K562 treated with DMSO at 1 percent for 24 hours (cell line): ENCODE results near the gene TMPO. TPM values are rescaled to one million over a fixed set of nuclear protein-coding genes. Genes with fewer than 3 reads are reported as not detected.

Experiments
- total RNA-seq: library from RNA; unstranded; fragments of 300-600 nt; gene quantifications from 2 replicates; pipeline ENCODE4 v1.2.3, GENCODE V29; 2022; ENCODE audit warnings: low read depth; ENCODE audit not compliant: insufficient read depth

Gene TMPO, protein sequence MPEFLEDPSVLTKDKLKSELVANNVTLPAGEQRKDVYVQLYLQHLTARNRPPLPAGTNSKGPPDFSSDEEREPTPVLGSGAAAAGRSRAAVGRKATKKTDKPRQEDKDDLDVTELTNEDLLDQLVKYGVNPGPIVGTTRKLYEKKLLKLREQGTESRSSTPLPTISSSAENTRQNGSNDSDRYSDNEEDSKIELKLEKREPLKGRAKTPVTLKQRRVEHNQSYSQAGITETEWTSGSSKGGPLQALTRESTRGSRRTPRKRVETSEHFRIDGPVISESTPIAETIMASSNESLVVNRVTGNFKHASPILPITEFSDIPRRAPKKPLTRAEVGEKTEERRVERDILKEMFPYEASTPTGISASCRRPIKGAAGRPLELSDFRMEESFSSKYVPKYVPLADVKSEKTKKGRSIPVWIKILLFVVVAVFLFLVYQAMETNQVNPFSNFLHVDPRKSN
- total RNA-seq: 112 and 125 TPM in 2 replicates

DNA sequence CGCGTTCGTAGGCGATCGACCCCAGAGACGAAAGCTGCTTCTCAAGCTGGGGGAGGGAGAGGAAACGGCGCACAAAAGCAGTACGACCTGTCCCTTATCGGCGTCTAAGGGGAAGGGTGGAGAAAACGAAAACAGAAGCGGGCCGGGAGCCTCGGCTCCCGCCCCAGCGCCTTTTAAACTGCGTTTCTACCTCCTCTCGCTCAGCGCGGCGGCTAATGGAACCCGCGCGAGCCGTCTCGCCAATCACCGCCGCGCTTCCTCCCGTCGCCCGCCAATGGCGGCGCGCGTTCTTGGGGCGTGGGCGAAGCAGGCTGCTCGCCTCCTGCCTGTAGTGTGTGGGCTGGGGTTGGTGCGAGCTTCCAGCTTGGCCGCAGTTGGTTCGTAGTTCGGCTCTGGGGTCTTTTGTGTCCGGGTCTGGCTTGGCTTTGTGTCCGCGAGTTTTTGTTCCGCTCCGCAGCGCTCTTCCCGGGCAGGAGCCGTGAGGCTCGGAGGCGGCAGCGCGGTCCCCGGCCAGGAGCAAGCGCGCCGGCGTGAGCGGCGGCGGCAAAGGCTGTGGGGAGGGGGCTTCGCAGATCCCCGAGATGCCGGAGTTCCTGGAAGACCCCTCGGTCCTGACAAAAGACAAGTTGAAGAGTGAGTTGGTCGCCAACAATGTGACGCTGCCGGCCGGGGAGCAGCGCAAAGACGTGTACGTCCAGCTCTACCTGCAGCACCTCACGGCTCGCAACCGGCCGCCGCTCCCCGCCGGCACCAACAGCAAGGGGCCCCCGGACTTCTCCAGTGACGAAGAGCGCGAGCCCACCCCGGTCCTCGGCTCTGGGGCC is at the start of gene TMPO:
TSS of gene TMPO (plus strand) at position 304 of the 824 bp plus-strand sequence. CDS start at position 582, 278 bp downstream.

DNA sequence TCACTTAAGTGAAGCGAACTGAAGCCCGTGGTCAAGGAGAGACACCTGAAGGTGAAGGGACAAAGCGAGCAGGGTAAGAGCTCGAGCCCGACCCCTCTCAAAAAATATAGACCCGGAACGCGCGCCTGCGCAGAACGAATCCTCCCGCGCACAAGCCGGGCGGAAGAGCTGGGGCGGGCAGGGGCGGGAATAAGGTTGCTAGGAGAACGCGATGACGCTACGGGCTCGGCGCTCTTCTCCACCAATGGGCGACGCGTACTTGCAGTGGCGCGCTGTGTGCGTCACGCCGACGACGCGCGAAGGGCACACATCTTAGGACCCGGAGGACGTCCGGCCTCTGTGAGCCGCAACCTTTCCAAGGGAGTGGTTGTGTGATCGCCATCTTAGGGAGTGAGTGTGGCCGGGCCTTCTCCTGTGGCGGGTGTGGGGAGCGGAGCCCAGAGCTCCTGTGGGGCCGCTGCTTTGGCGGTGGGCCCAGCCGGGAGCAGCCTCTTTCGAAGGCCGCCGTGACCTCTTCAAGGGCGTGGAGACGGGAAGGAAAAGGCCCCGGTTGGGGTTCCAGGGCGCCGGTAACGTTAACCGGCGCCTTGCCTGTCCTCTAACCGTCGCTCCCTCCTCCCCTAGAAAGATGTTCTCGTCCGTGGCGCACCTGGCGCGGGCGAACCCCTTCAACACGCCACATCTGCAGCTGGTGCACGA is 78.1 kb downstream of the TMPO start, which contains the start of gene SLC25A3:
TSS of gene SLC25A3 (plus strand) at position 336 of the 699 bp plus-strand sequence. CDS start at position 629, 293 bp downstream.

Other genes starting within 250 kb of the TMPO start
- gene SLC25A3, start 78.1 kb downstream of the TMPO start, total RNA-seq: 440 and 449 TPM in 2 replicates
- 9.4 and 10.9 TPM in 2 replicates for gene IKBIP, start 129.2 kb downstream of the TMPO start, total RNA-seq
- 8.7 and 12.8 TPM in 2 replicates for gene APAF1, start 129.7 kb downstream of the TMPO start, total RNA-seq